Activated gamma-delta T cell (primary cell): ENCODE measurements around the gene TCEANC.
A peak's percentile ranks its signal among the peaks of the same experiment; 100 is the strongest.
"Not testable (repeated sequence)": the region's sequence is repeated elsewhere in the genome, so short reads cannot be mapped to it uniquely, and the experiment has no call there.

Experiments used
- DNase-seq: peaks from one replicate; lab custom pipeline; 2025; lab: John Stamatoyannopoulos, UW
- total RNA-seq, 2 donors: gene quantifications; one replicate each; lab custom pipeline; 2026; lab: John Stamatoyannopoulos, UW

Gene TCEANC, protein sequence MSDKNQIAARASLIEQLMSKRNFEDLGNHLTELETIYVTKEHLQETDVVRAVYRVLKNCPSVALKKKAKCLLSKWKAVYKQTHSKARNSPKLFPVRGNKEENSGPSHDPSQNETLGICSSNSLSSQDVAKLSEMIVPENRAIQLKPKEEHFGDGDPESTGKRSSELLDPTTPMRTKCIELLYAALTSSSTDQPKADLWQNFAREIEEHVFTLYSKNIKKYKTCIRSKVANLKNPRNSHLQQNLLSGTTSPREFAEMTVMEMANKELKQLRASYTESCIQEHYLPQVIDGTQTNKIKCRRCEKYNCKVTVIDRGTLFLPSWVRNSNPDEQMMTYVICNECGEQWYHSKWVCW
- 15.7 to 20.2 reads per million in 2 donors for total RNA-seq

DNA sequence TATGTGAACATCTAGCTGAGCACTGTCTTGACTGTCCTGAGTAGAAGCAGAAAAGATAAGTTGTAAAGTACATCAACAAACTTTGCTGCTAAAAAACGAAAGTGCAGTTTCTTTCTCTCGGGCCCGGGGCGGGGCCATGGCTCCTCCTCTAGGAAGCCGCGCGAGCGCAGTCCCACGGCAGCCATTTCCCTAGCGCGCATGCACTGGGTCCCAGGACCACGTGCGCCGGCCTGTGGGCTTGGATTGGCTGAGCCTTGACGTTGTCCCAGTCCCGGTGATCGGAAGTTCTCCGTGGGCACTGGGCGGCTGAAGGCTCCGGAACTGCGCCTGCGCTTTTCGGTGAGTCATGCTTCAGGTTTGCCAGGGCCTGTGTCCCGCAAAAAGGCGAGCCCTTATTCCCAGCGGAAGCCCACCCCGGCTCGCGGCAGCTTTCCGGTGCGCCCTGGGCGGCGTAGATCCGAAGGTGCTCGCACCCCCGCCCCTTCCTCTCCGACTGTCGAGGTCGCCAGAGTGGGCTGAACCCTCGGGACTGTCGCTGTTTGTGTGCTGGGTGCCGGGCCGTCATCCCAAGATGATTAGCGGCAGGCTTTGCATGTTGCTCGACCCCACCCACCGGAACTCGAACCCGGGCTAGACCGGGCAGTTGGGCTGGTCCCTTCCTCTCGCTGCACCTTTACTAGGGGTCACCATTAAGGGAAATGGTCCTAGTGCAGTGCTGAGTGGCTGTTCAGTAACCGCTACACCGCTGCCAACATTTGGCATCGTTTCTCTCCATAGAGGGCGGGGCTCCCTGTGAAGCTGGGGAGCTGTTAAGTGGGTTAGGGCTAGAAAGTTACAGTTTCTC, at the start of gene TCEANC:
TSS of gene TCEANC (plus strand) at position 292 of the 844 bp plus-strand sequence. CDS start 9,368 bp downstream, outside the sequence.
- DNase-seq = peak; percentile 96

DNA sequence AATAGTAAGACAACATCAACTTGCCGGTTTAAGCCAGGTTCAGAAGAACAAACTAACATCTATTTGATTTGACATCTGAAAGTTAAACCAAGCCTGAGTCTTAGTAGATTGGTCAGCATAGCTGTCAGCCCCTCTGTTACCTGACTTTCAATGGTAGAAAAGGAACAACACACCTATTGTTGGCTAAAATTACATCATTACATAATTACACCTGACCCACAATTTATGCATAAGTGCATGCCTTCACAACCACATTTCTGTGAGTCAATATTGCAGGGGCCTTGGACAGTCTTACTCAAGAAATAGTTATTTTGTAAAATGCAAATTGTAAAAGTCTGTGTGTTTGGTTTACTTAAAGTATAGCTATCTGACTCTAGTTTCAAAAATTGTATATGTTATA, 47.3 kb upstream of the TCEANC start:
- no peak for DNase-seq

DNA sequence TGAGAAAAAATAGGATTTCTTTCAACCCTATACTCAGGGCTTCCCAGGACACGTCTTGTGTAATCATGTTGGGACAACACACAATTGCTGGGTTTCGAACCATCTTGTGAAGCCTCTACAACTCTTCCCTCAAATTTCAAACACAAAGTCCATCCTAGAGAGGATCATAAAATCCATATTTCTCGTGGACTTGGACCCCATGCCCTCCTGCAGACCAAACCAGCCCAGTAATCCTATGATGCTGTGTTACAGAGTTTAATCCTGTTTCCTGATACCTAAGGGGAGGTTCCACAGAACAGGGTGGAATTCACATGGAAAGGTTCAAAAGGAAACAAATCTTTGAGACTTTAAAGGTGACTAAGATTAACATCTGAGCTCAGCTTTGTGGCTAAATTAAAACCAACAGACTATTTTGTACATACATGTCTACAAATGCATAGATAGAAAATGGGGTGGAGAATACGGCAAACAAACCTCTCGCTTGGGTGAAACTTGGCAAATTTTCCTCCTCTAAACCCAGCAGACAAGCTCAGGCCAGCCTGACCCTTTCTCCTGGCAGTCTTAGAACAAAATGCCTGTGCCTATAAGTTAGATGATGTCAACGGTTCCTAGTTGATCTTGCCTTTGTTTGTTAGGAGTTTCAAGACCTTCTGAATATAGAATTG, 45.5 kb upstream of the TCEANC start:
- no peak for DNase-seq

DNA sequence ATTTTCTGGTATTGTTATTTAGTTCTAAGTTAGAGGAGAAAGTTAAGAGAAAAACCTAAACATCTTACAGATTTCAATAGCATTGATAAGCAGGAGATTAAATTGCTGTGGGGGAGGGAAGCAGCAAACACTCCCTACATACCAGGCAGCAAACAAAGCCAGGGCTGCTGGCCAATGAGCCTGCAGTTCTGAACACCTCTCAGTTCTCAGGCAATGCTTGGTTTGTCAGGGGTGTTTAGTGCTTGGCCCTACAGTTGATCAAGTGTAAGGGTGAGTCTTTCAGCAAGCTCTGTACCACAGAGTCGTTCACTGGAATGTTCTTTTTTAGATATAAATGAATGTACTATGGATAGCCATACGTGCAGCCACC, 45.0 kb upstream of the TCEANC start:
- no peak for DNase-seq

DNA sequence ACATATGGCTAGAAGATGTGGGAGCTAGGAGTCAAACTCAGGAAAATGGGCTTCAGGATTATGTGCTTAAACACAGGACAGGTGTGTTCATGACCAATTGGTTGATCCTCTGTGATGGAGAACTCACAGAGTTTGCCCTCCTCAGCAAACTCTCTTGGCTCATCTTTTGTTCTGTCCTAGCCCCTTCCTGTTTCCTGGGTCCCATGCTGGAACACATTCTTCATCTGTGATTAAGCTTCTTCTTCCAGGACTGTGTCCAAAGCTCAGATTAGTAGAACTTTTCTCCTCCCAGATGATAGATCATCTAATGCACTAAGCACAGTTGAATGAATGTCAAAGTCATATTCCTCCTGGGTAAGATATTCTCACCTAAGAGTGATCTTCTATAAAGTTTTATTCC, 38.8 kb upstream of the TCEANC start:
- DNase-seq = no peak

DNA sequence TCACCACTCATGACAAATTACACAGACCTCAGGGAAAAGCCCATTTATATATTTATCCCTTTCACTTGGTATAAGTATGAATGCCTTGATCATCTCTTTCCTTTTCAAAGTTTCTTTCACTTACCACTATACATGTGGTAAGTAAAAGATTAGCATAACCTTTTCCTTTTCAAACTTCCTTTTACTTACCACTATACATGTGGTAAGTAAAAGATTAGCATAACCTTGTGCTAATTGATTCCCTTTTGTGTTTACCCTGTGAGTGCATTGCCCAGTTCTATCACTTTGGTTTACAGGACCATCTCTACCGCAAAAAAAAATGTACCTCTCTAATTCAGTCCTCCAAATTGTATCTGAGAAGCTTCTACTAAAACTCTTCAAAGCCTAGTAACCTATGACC, 32.7 kb upstream of the TCEANC start:
- no peak for DNase-seq

DNA sequence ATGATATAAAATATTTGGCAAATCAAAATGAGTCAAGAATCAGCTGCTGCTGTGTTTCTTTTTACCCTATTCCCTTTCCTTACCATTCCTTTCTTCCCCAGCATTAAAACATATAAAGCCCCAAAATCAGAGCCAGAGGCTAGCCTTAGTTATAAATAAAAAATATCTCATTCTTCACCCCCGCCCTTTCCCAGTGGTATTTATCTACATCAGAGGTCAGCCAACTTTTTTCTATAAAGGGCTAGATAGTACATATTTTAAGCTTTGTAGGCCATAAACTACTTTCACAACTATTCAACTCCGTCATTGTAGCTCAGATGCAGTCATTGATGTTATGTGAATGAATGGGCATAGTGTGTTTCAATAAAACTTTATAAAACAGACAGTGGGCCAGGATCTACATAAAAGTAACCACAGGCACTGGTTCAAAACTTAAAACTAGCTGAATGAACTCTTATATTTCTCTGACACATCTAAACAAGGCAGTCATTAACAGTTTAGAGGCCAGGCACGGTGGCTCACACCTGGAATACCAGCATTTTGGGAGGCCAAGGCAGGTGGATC, 30.5 kb upstream of the TCEANC start:
- DNase-seq = no peak

DNA sequence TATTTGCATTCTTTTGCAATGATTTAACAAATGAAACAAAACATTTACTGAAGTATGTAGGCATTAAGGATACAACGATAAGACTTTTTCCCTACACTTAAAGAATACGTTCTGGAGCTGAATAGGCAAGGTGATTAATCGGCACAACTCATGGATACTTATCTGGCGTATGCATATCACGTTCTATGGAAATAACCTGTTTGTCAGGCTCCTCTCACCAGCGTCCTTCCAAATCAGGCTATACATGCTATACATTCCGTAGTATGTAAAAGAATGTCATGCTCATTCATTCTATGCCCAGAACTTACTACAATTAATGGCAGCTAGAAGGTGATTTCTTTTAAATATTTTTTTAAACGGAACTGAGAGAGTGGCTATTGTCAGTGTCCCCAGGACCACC, 25.6 kb upstream of the TCEANC start:
- DNase-seq = no peak

DNA sequence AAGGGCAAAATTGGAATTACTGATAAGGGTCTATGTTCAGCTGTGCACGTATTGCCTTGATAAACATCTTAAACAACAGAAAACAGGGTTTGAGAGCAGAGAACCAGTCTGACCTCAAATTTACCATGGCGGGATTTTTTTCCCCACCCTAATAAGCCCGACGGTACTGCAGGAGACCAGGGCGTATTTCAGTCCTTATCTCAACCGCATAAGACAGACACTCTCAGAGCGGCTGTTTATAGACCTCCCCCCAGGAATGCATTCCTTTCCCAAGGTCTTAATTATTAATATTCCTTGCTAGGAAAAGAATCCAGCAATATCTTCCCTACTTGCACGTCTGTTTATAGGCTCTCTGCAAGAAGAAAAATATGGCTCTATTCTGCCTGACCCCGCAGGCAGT, 15.7 kb upstream of the TCEANC start:
- not testable (repeated sequence) for DNase-seq

DNA sequence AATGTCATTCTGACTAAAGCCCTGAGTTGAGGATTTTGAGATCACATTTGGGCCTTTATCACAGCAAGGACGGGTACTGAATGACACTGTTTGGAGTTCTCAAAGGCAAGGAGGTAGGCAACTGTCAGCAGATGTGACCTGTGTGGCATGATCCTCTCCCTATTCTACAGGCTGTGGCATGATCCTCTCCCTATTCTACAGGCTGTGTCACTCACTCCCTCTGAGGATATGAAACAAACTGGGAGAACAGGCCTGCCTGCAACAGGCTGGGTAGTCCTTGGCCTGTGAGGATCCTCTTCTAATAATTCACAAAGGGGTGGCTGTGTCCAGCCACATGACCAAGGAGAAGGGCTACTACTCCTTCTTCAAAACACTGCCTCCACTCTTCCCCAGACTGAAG, 14.9 kb upstream of the TCEANC start:
- no peak for DNase-seq

DNA sequence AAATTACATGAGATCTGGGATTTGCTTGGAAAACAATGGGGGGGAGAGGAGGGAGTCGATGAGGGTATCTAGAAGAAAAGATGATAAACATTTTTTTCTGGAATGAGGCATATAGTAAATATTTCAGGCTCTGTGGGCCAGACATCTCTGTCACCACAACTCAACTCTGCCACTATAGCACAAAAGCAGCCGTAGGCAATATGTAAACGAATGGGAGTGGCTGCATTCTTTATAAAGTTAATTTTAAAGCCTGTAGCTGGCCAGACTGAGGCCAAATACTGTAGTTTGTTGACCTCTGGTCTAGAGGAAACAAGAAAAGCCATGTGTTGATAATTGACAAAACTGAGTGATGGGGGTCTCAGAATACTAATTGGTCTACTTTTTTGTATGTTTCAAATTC, 14.1 kb upstream of the TCEANC start:
- no peak for DNase-seq

DNA sequence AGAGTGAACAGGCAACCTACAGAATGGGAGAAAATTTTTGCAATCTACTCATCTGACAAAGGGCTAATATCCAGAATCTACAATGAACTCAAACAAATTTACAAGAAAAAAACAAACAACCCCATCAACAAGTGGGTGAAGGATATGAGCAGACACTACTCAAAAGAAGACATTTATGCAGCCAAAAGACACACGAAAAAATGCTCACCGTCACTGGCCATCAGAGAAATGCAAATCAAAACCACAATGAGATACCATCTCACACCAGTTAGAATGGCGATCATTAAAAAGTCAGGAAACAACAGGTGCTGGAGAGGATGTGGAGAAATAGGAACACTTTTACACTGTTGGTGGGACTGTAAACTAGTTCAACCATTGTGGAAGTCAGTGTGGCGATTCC, 11.3 kb upstream of the TCEANC start:
- DNase-seq = not testable (repeated sequence)

DNA sequence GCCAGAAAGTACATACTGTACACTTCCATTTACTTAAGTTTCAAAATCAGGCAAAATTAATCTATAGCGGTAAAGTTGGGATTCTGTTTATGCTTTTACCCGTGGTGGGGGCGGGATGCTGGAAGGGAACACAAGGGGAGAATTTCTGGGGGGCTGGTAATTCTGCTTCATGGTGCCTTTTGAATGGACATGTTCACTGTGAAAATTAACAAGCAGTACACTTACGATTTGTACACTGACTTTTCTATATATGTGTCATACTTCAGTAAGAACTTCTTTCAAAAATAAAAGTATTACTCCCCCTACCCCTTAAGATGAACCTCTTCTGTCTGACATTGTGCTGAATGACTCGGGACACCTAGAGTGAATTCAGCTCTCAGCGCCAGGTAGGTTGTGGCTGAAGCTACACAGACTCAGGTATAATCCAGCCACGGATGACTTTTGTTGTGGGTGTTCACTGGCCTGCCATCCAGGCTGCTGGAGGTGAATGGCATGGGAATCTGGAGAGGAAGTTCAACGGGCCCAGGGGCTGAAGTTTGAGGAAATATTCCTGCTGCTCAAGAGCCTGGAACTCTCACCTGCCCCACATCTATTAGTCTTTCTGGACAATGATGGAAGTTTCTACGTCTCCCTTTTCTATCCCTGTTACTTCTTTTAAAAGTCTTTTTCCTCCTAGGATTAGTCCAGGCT, 7.3 kb upstream of the TCEANC start:
- DNase-seq = no peak

DNA sequence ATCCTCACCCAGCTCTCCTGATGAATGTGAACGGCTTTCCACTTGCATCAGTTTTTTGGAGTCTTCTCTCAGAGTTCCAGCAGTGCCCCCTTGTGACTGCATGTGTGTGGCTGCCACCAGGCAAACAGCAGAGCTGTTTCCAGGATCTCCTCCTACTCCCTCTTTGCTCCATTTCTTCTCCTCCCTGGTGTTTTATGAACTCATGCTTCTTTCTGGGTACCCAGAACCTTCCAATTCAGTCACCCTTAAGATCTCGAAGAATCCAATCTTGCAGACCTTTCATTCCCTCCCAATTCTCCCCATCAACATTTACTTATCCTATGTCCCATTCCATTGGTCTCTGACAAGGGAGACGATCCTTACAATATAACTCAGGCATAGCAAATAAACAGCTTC, 6.8 kb upstream of the TCEANC start:
- DNase-seq = no peak

DNA sequence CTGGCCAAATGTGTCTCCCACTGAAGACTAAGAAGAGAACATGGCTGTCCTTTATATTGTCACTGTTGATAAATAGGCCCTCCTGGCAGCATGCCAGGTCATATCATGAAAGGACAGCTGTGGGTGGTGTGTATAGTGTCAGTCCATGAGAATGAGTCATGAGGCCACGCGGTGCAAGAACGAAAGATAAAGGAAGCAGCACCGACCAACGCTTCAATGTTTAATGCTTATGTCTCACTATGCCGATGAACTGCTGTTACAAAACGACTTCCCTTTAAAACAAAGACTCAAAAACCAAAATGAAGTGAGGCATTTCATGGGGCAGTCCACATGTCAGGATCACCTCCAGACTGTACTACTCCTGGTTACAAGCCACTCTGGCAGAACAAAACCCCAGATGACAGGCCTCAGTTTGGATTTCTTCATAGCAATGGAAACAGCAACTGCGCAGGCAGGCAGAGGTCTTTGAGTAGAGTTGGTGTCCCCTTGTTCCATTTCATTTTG, 5.2 kb upstream of the TCEANC start:
- no peak for DNase-seq

DNA sequence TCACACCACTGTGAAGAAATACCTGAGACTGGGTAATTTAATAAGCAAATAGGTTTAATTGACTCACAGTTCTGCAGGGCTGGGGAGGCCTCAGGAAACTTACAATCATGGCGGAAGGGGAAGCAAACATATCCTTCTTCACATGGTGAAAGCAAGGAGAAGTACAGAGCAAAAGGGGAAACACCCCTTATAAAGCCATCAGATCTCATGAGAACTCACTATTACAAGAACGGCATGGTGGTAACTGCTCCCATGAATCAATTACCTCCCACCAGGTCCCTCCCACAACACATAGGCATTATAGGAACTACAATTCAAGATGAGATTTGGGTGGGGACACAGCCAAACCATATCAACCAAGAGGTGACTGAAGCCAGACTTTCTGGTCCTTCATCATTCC, 4.6 kb upstream of the TCEANC start:
- DNase-seq = not testable (repeated sequence)

DNA sequence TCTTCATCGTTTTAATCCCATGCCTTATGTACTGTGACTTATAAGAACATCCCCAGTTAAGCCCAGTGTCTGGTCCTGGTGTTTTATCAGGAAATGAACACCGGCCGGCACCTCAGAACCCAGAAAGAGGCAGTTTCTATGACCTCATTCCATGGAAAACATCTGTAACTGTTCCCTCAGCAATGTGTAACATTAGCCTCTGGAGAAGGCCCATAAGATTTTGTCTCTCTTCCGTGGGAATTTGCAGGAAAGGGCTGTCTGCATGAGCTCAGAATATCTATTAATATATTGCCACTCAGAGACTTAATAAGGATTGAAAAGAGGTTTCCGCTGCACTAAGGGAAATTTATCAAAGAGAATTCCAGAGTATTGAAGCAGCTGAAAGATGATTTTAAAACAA, 3.1 kb upstream of the TCEANC start:
- no peak for DNase-seq

DNA sequence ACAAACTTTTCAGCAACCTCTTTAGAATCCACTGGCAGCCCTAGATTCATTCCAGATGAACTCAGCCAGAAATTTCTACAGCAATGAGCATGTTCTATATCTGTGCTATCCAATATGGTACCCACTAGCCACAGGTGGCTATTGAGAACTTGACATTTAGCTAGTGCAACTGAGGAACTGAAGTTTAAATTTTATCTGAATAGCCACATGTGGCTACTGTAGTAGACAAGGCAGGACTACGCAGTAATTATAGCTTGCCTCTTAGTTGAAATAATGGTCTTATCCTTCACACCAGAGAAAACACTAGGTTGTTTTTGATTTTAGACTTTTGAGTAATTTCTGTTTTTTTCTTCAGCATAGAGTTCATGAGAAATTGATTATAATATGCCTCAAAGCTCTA, 2.6 kb upstream of the TCEANC start:
- DNase-seq = no peak

DNA sequence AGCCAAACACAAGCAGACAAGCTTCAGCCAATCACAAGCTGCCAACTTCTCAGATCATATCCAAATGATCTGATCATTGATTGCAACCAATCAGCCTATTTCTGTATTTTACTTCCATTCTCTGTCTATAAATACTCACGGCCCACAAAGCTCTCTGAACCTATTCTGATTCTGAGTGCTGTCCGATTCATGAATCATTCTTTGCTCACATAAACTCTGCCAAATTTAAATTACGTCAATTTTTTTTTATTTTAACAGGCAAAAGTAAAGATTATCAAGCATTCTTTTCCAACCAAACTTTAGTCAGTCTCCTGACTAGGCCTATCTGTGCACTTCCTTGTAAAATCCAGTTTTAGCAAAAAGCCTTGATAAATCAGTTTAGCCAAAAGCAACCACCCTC, 1.8 kb upstream of the TCEANC start:
- DNase-seq = no peak

DNA sequence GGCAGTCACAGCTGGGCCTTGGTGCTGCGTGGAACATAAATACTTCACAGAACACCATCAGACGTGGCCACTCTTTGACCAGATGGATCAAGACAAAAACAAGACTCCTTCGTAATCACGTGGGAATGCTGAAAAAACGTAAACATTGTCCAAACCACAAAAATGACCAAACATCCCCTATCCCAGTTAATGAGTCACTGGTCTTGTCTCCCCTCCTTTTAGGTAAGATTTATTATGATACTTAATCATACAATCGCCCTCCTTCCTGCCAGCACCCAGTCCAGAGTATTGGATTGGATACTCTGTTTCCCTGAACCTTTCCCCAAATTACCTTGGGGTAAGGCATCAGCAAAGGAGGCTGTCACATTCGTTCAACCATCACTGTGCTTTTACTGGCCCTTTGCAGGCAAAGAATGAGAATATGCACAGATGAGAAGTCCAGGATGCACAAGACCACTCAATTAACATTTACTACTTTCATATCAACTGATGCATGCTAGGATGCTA, 601 bp upstream of the TCEANC start:
- DNase-seq = no peak

DNA sequence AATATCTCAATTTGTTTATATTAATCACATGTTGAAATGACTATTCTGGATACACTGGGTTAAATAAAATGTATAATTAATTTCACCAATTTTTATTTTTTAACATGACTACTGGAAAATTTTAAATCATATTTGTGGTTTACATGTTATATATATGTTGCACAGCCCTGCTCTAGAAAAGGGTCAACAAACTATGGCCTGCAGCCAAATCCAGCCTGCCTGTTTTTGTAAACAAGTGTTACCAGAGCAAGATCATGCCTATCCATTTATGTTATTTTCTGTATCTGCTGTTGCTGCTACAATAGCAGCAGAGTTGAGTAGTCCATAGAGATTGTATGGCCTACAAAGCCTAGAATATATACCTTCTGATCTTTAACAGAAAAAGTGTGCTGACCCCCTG, 1.2 kb downstream of the TCEANC start:
- no peak for DNase-seq
